OCI-LY3 (cell line): ENCODE measurements around the gene RDH13.
"Not testable (repeated sequence)": the region's sequence is repeated elsewhere in the genome, so short reads cannot be mapped to it uniquely, and the experiment has no call there.

Experiments used
- H2AFZ ChIP-seq: fragments of 200-600, 300-600 bp; shearing (Covaris generic); 2 replicates; pipeline ENCODE4 v1.6.0; 2014; ENCODE audit warnings: antibody characterized with exemption, low read depth, low read length
- H3K27ac ChIP-seq: fragments of 200-600, 300-600 bp; sonication (generic); 2 replicates; pipeline ENCODE4 v1.5.1; 2014; ENCODE audit warnings: mild to moderate bottlenecking, low read length, moderate library complexity, mixed read lengths
- H3K27me3 ChIP-seq: fragments of 200-600, 300-600 bp; sonication (generic); 2 replicates; pipeline ENCODE4 v1.6.1; 2014; ENCODE audit warnings: low read depth, low read length, mixed read lengths
- H3K36me3 ChIP-seq: fragments of 200-600, 300-600 bp; sonication (generic); replicated peaks from 2 replicates; pipeline ENCODE3; 2014; ENCODE audit warnings: low read depth, low read length, mixed read lengths
- H3K4me1 ChIP-seq: fragments of 300-600, 200-600 bp; sonication (generic); 2 replicates; pipeline ENCODE4 v1.6.1; 2014; ENCODE audit warnings: low read length, mixed read lengths
- H3K4me2 ChIP-seq: fragments of 200-600, 300-600 bp; sonication (generic); 2 replicates; pipeline ENCODE4 v1.6.1; 2014; ENCODE audit warnings: low read length, mixed read lengths
- H3K4me3 ChIP-seq: fragments of 300-600, 200-600 bp; sonication (generic); 2 replicates; pipeline ENCODE4 v1.5.1; 2014; ENCODE audit warnings: antibody characterized with exemption, mild to moderate bottlenecking, low read length, moderate library complexity
- H3K79me2 ChIP-seq: fragments of 300-600, 200-600 bp; shearing (Covaris generic); 2 replicates; pipeline ENCODE4 v1.6.1; 2014; ENCODE audit warnings: mild to moderate bottlenecking, low read length, mixed read lengths
- H3K9ac ChIP-seq: fragments of 300-600, 200-600 bp; shearing (Covaris generic); 2 replicates; pipeline ENCODE4 v1.6.0; 2014; ENCODE audit warnings: mild to moderate bottlenecking, low read length, moderate library complexity
- H3K9me3 ChIP-seq: fragments of 200-600, 300-600 bp; shearing (Covaris generic); 2 replicates; pipeline ENCODE4 v1.6.1; 2014; ENCODE audit warnings: low read length, mixed read lengths; ENCODE audit not compliant: insufficient read depth
- H4K20me1 ChIP-seq: fragments of 200-600, 300-600 bp; sonication (generic); 2 replicates; pipeline ENCODE4 v1.6.1; 2016; ENCODE audit warnings: low read length, mixed read lengths; ENCODE audit not compliant: insufficient read depth
- CTCF ChIP-seq: fragments of 200-600, 300-600 bp; sonication (generic); IDR thresholded peaks from 2 replicates; pipeline ENCODE4 v1.5.1; 2014; ENCODE audit warnings: antibody characterized with exemption, low read length, low read depth
- EZH2phosphoT487 ChIP-seq: fragments of 200-600 bp; shearing (Covaris generic); IDR thresholded peaks from 2 replicates; pipeline ENCODE4 v1.6.1; 2018; ENCODE audit warnings: antibody characterized with exemption, mixed run types, low read depth

RDH13 gene

GRCh38 chr19:55032170-55032800 lies 30.7 kb downstream of the RDH13 start:
- H4K20me1 ChIP-seq = peaks cover 56% of the 10 kb centered on the region
- peaks cover 17% of the 10 kb centered on the region for H3K36me3 ChIP-seq
- H3K27me3 ChIP-seq = no peaks in the 10 kb centered on the region
- TF ChIP-seq CTCF (no peak), EZH2phosphoT487 (no peak)
- no peaks in the 10 kb centered on the region for H3K9me3 ChIP-seq
- no peaks in the 10 kb centered on the region for H3K4me1 ChIP-seq
- no peak overlapping the region for H3K9ac ChIP-seq
- no peak overlapping the region for H2AFZ ChIP-seq
- H3K4me2 ChIP-seq = no peak overlapping the region
- no peak overlapping the region for H3K27ac ChIP-seq
- peaks cover 71% of the 10 kb centered on the region for H3K79me2 ChIP-seq
- H3K4me3 ChIP-seq = no peak overlapping the region

GRCh38 chr19:55031178-55031577 lies 31.8 kb downstream of the RDH13 start:
- H3K4me3 ChIP-seq = no peak overlapping the region
- H3K36me3 ChIP-seq = peaks cover 19% of the 10 kb centered on the region
- no peak overlapping the region for H3K27ac ChIP-seq
- no peak for TF ChIP-seq EZH2phosphoT487
- no peak for TF ChIP-seq CTCF
- H3K4me1 ChIP-seq = no peaks in the 10 kb centered on the region
- peaks cover 70% of the 10 kb centered on the region for H3K79me2 ChIP-seq
- no peak overlapping the region for H3K9ac ChIP-seq
- no peak overlapping the region for H2AFZ ChIP-seq
- H3K4me2 ChIP-seq = no peak overlapping the region
- H4K20me1 ChIP-seq = peaks cover 57% of the 10 kb centered on the region
- H3K9me3 ChIP-seq = no peaks in the 10 kb centered on the region
- H3K27me3 ChIP-seq = no peaks in the 10 kb centered on the region

GRCh38 chr19:55028757-55029156 lies 34.2 kb downstream of the RDH13 start:
- no peak overlapping the region for H3K27ac ChIP-seq
- peaks cover 29% of the 10 kb centered on the region for H3K36me3 ChIP-seq
- no peak for TF ChIP-seq EZH2phosphoT487
- no peaks in the 10 kb centered on the region for H3K4me1 ChIP-seq
- no peak overlapping the region for H3K9ac ChIP-seq
- peaks cover 49% of the 10 kb centered on the region for H4K20me1 ChIP-seq
- H3K79me2 ChIP-seq = peaks cover 70% of the 10 kb centered on the region
- H3K9me3 ChIP-seq = no peaks in the 10 kb centered on the region
- H2AFZ ChIP-seq = no peak overlapping the region
- H3K4me2 ChIP-seq = no peak overlapping the region
- H3K4me3 ChIP-seq = no peak overlapping the region
- H3K27me3 ChIP-seq = no peaks in the 10 kb centered on the region

GRCh38 chr19:55027472-55028337 lies 35.2 kb downstream of the RDH13 start:
- Histone ChIP-seq H4K20me1 (peaks cover 51% of the 10 kb centered on the region), H3K9ac (no peak overlapping the region), H3K27ac (peak overlapping the region; percentile 12; the same call in 1 of the 2 replicates), H3K79me2 (peaks cover 69% of the 10 kb centered on the region), H3K4me3 (no peak overlapping the region), H3K27me3 (no peaks in the 10 kb centered on the region), H3K4me2 (no peak overlapping the region), H2AFZ (no peak overlapping the region), H3K9me3 (no peaks in the 10 kb centered on the region), H3K36me3 (peaks cover 36% of the 10 kb centered on the region), H3K4me1 (no peaks in the 10 kb centered on the region)
- no peak for TF ChIP-seq EZH2phosphoT487
- TF ChIP-seq CTCF = no peak

- H3K79me2 ChIP-seq = peaks cover 69% of the 10 kb centered on the region
- H3K27ac ChIP-seq, H3K9ac ChIP-seq, H3K4me2 ChIP-seq, H3K4me3 ChIP-seq, H3K4me1 ChIP-seq, H3K9me3 ChIP-seq, H3K27me3 ChIP-seq, H2AFZ ChIP-seq: not testable (repeated sequence)
- peaks cover 47% of the 10 kb centered on the region for H4K20me1 ChIP-seq
- H3K36me3 ChIP-seq = peaks cover 30% of the 10 kb centered on the region
Observed at GRCh38 chr19:55027140-55027471, 35.8 kb downstream of the RDH13 start.
